Suprapubic skin (tissue), 4 donors: ENCODE results near the gene PELI1. TPM values are rescaled to one million over a fixed set of nuclear protein-coding genes. Genes with fewer than 3 reads are reported as not detected.

Experiments
- DNase-seq, 2 donors: peaks; one replicate each; pipeline ENCODE4 v3.0.0-alpha.2; 2019; ENCODE audit warnings: low spot score in 2 of 2
- H3K27ac ChIP-seq: fragments of 200-600 bp; sonication (generic); one replicate; pipeline ENCODE4 v1.5.1; 2019
- H3K27me3 ChIP-seq: fragments of 200-600 bp; sonication (generic); one replicate; pipeline ENCODE4 v1.5.1; 2019
- H3K36me3 ChIP-seq: fragments of 200-600 bp; sonication (generic); one replicate; pipeline ENCODE4 v1.5.1; 2019
- H3K4me1 ChIP-seq: fragments of 200-600 bp; sonication (generic); one replicate; pipeline ENCODE4 v1.5.1; 2019
- H3K4me3 ChIP-seq: fragments of 200-600 bp; sonication (generic); one replicate; pipeline ENCODE4 v1.5.1; 2019; ENCODE audit warnings: mild to moderate bottlenecking
- H3K9me3 ChIP-seq: fragments of 200-600 bp; sonication (generic); one replicate; pipeline ENCODE4 v1.5.1; 2019
- EP300 ChIP-seq: sonication (generic); formaldehyde crosslinking; IDR thresholded peaks from one replicate; pipeline ENCODE4 v1.6.1; 2017; ENCODE audit warnings: antibody characterized with exemption
- POLR2A ChIP-seq, 2 donors: fragments of 450-650 bp; IDR thresholded peaks; one replicate each; pipeline ENCODE4 v1.6.1; 2017; ENCODE audit warnings: antibody characterized with exemption in 2 of 2, mild to moderate bottlenecking in 2 of 2, moderate library complexity in 2 of 2
- POLR2AphosphoS5 ChIP-seq, 3 donors: sonication (generic); formaldehyde crosslinking; IDR thresholded peaks; one replicate each; pipeline ENCODE4 v1.6.1; 2017; ENCODE audit warnings: antibody characterized with exemption in 3 of 3
- WGBS: methylation state at CpG from one replicate; pipeline ENCODE4 v1.1.5; 2018; 5-methylcytosine and 5-hydroxymethylcytosine counted together
- total RNA-seq, 4 donors: library from RNA; depleted of rRNA; stranded (reverse); fragments of >200 nt; gene quantifications; one replicate each; pipeline ENCODE4 v1.1.0, GENCODE V29; 2016
- TF ChIP-seq, protein P1 (sequence below), 2 donors: fragments of 200-600 bp in 1 of 2; fragments of 450-650 bp in 1 of 2; sonication (generic) in 1 of 2; IDR thresholded peaks; one replicate each; pipeline ENCODE4 v1.5.1; 2016 to 2019; ENCODE audit warnings: antibody characterized with exemption in 2 of 2, mild to moderate bottlenecking in 1 of 2, moderate library complexity in 1 of 2

The PELI1 gene
- total RNA-seq, 4 donors from 2014 or later: 50.6 to 72.3 (median 59.7) TPM

- Histone ChIP-seq H3K27ac (no peak overlapping the region), H3K36me3 (no peaks in the 10 kb centered on the region), H3K4me1 (peaks cover 68% of the 10 kb centered on the region), H3K9me3 (no peaks in the 10 kb centered on the region), H3K4me3 (peak overlapping the region; percentile 91), H3K27me3 (no peaks in the 10 kb centered on the region)
- DNase-seq: no peak
- no peak for TF ChIP-seq POLR2A (IDR thresholded peaks at IDR 0.05)
- TF ChIP-seq, protein P1, sequence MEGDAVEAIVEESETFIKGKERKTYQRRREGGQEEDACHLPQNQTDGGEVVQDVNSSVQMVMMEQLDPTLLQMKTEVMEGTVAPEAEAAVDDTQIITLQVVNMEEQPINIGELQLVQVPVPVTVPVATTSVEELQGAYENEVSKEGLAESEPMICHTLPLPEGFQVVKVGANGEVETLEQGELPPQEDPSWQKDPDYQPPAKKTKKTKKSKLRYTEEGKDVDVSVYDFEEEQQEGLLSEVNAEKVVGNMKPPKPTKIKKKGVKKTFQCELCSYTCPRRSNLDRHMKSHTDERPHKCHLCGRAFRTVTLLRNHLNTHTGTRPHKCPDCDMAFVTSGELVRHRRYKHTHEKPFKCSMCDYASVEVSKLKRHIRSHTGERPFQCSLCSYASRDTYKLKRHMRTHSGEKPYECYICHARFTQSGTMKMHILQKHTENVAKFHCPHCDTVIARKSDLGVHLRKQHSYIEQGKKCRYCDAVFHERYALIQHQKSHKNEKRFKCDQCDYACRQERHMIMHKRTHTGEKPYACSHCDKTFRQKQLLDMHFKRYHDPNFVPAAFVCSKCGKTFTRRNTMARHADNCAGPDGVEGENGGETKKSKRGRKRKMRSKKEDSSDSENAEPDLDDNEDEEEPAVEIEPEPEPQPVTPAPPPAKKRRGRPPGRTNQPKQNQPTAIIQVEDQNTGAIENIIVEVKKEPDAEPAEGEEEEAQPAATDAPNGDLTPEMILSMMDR (IDR thresholded peaks at IDR 0.05): no peak
- no peak for TF ChIP-seq EP300
- TF ChIP-seq POLR2AphosphoS5 (IDR thresholded peaks at IDR 0.05): no peak
These were observed 3.5 kb downstream of the PELI1 start for GRCh38 chr2:64140665-64141200.

- Histone ChIP-seq H3K4me1 (peaks cover 73% of the 10 kb centered on the region), H3K36me3 (no peaks in the 10 kb centered on the region), H3K4me3 (no peak overlapping the region), H3K9me3 (no peaks in the 10 kb centered on the region), H3K27ac (peak overlapping the region; percentile 7), H3K27me3 (no peaks in the 10 kb centered on the region)
- 51% methylated on average over 2 of the region's 2 CpGs for WGBS
- no peak for TF ChIP-seq EP300
- no peak for TF ChIP-seq POLR2A (IDR thresholded peaks at IDR 0.05)
- no peak for TF ChIP-seq POLR2AphosphoS5 (IDR thresholded peaks at IDR 0.05)
- TF ChIP-seq, protein P1 (IDR thresholded peaks at IDR 0.05): no peak
- DNase-seq: no peak
These were observed 4.3 kb downstream of the PELI1 start for GRCh38 chr2:64139956-64140355.

DNA sequence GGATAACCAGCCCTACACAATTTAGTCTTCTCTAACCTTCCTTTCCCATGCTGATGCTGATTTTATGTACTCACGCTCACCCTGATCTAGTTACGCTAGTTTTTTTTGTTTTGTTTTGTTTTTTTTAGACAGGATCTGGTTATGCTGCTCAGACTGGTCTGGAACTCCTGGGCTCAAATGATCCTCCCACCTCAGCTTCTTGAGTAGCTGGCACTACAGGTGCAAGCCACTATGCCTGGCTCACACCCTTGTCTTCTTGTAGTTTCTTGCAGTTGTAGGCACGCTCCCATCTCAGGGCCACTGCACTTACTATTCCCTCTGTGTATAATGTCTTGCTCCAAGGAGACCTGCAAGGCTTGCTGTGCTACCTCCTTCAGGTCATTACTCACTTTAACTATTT, 6.2 kb downstream of the PELI1 start:
- H3K4me3 ChIP-seq: no peak overlapping the region
- DNase-seq: peak in 1 of 2 donors; percentile 62
- TF ChIP-seq POLR2A (IDR thresholded peaks at IDR 0.05): no peak
- peak in 1 of 3 donors; percentile 12 for TF ChIP-seq POLR2AphosphoS5 (IDR thresholded peaks at IDR 0.05)
- H3K36me3 ChIP-seq: no peaks in the 10 kb centered on the region
- H3K27me3 ChIP-seq: no peaks in the 10 kb centered on the region
- H3K4me1 ChIP-seq: peaks cover 92% of the 10 kb centered on the region
- WGBS: 47% methylated on average over 3 of the region's 3 CpGs
- H3K9me3 ChIP-seq: no peaks in the 10 kb centered on the region
- peak overlapping the region; percentile 56 for H3K27ac ChIP-seq

GRCh38 chr2:64137567-64137966, 6.7 kb downstream of the PELI1 start:
- H3K27me3 ChIP-seq: no peaks in the 10 kb centered on the region
- no peak for DNase-seq
- H3K27ac ChIP-seq: peak overlapping the region; percentile 56
- no peak overlapping the region for H3K4me3 ChIP-seq
- 38% methylated on average over 3 of the region's 3 CpGs for WGBS
- TF ChIP-seq EP300 (no peak), POLR2AphosphoS5 (IDR thresholded peaks at IDR 0.05) (no peak), POLR2A (IDR thresholded peaks at IDR 0.05) (no peak)
- TF ChIP-seq, protein P1 (IDR thresholded peaks at IDR 0.05): no peak
- peaks cover 93% of the 10 kb centered on the region for H3K4me1 ChIP-seq
- no peaks in the 10 kb centered on the region for H3K9me3 ChIP-seq
- no peaks in the 10 kb centered on the region for H3K36me3 ChIP-seq

DNA sequence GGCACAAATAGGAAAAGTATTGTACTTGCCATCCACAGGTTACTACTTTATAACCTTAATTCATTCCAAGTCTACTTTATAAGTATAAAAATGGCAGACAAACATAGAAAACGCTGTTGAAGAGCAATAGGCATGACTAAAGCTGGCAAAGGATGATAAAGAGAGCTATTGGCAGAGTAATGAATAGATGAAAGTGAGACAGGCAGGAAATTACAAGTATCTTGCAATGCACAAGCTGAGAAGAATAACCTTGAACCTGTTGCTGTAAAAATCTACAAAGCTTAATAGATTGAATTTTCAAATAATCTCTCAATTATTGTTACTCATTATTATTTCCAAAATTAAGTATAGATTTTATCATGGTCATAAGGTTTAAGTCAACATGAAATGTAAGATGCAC, 8.8 kb downstream of the PELI1 start:
- Histone ChIP-seq H3K4me1 (peaks cover 88% of the 10 kb centered on the region), H3K36me3 (no peaks in the 10 kb centered on the region), H3K4me3 (no peak overlapping the region), H3K27me3 (no peaks in the 10 kb centered on the region), H3K27ac (no peak overlapping the region), H3K9me3 (no peaks in the 10 kb centered on the region)
- TF ChIP-seq EP300: no peak
- TF ChIP-seq, protein P1 (IDR thresholded peaks at IDR 0.05): no peak
- TF ChIP-seq POLR2AphosphoS5 (IDR thresholded peaks at IDR 0.05): no peak
- TF ChIP-seq POLR2A (IDR thresholded peaks at IDR 0.05): no peak
- WGBS: 32% methylated on average over 1 of the region's 1 CpG
- DNase-seq: no peak

DNA sequence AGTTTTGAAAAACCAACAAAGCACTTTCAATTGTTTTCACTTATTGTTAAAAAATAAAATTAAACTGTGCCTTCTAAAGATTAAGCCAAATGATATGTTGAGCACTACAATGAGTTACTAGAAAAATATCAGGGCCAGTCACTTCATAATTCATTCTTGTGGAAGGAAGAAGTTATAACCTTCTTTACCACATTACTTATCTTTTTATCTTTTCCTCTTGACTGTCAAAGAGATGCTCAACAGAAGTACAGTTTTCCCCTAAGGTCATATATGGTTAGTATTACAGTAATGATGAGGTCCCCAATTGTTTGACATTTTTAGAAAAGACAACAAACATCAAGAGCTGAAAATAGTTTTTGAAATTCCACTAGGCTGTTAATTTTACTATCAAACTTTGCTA, 9.4 kb downstream of the PELI1 start:
- no peak for TF ChIP-seq EP300
- TF ChIP-seq, protein P1 (IDR thresholded peaks at IDR 0.05): no peak
- no peak for TF ChIP-seq POLR2A (IDR thresholded peaks at IDR 0.05)
- no peak for TF ChIP-seq POLR2AphosphoS5 (IDR thresholded peaks at IDR 0.05)
- H3K27ac ChIP-seq: no peak overlapping the region

More for the DNA sequence above, 9.4 kb downstream of the PELI1 start:
- Histone ChIP-seq H3K36me3 (no peaks in the 10 kb centered on the region), H3K4me3 (no peak overlapping the region), H3K9me3 (no peaks in the 10 kb centered on the region), H3K27me3 (no peaks in the 10 kb centered on the region), H3K4me1 (peaks cover 83% of the 10 kb centered on the region)
- DNase-seq: no peak
